Fibroblast of lung (primary cell): ENCODE measurements around the gene ARHGAP21.

Source experiments
- CTCF ChIP-seq, 2 donors: IDR thresholded peaks in 1 of 2; conservative IDR thresholded peaks in 1 of 2; 1 replicate in 1 of 2; 2 replicates in 1 of 2; pipeline ENCODE4 v1.5.1; 2011 to 2012; ENCODE audit warnings: low read length in 2 of 2, control low read depth in 1 of 2, inconsistent platforms in 1 of 2, low read depth in 1 of 2, mild to moderate bottlenecking in 1 of 2
- EZH2 ChIP-seq: IDR thresholded peaks from 2 replicates; pipeline ENCODE4 v1.5.1; 2012; ENCODE audit warnings: low read length, control low read depth, mild to moderate bottlenecking; ENCODE audit errors: missing control alignments

- TF ChIP-seq CTCF (conservative IDR thresholded peaks at IDR 0.05 in 1 of 2, IDR thresholded peaks at IDR 0.05 in 1 of 2; ENCODE audit: low read depth in 1 of 2, low read length in 2 of 2) (no peak), EZH2 (no peak)
Observed at GRCh38 chr10:24700948-24701347, 22.7 kb downstream of the ARHGAP21 start.
